Activated T-cell treated with anti-CD3 and anti-CD28 coated beads for 48 hours (primary cell): ENCODE measurements around the gene ERMAP.
A peak's percentile ranks its signal among the peaks of the same experiment; 100 is the strongest.
"Not testable (repeated sequence)": the region's sequence is repeated elsewhere in the genome, so short reads cannot be mapped to it uniquely, and the experiment has no call there.

Experiments
- DNase-seq: peaks from one replicate; pipeline ENCODE4 v3.0.0-alpha.2; 2020; ENCODE audit warnings: low read depth

ERMAP gene

DNA sequence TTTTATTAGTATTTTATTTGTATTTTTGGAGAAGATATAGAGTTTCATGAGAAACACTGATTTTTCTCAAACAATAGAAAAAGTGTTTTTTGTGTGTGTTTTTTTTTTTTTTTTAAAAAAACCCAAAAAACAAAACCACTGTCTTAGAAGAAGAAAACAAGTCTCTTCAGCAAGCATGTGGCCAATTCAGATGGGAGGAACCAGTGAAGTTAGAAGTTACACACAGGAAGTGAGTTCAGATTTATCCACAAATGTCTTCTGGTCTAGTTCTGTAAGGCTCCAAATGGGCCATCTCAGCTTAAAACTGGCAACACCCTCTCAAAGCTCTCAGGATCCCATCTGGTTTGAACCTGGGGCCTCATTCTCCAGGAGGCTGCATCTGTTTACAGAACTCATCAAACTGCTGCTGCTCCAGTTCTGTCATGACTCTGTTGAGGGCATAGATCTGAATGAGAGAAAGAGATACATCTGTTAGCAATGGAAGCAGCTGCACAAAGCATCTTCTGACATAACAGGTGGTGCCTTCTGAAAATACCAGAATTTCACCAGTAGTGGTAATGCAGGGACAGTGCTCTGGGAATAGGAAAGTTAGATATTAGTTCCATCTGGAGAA is 9.8 kb upstream of the ERMAP start:
- DNase-seq: no peak

DNA sequence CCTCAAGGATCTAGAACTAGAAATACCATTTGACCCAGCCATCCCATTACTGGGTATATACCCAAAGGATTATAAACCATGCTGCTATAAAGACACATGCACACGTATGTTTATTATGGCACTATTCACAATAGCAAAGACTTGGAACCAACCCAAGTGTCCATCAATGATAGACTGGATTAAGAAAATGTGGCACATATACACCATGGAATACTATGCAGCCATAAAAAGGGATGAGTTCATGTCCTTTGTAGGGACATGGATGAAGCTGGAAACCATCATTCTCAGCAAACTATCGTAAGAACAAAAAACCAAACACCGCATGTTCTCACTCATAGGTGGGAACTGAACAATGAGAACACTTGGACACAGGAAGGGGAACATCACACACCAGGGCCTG is 2.1 kb upstream of the ERMAP start:
- DNase-seq: not testable (repeated sequence)

DNA sequence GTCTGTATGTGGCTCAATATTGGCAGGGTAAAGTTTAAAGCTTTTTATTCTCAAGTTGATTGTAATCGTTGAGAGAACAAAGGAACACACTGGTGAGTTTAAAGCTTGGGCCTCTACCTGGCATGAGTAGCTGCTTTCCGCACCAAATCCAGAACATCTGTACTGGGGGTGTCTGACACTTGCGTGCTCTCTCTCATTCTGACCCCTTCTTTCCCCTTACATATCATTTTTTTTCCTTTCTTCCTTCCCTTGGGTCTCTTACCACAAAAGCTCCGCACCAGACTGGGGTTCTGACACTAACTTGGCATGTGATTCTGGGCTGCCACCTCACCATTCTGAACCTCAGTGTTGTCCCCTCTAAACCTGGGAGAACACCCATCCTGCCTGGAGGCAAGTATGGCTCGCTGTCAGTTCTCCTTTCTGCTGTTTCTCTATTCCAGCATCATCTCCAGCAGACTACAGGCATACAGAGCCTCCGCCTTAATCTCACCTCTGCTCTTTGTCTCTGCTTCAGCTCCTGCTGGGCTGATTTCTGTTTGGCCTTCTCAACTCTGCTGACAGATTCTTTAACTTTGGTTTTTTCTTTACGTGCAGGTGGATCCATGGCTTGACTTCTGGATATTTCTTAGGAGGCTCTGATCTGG is 859 bp upstream of the ERMAP start:
- peak; percentile 3 for DNase-seq

DNA sequence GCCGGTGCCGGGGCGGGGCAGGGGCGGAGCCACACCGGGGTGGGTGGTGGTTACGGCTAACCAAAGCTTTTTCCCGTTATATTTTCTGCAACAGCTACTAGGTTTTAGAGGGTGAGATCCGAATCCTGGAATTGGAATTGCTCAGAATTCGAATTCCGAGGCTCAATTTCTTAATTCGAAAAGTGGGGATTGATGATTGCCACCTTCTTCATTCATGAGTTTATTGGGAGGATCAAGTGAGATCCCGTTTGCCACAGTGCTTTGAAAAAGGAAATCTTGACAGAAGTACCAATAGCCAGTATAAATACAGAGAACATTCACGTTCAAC is 482 bp downstream of the ERMAP start:
- DNase-seq: no peak

DNA sequence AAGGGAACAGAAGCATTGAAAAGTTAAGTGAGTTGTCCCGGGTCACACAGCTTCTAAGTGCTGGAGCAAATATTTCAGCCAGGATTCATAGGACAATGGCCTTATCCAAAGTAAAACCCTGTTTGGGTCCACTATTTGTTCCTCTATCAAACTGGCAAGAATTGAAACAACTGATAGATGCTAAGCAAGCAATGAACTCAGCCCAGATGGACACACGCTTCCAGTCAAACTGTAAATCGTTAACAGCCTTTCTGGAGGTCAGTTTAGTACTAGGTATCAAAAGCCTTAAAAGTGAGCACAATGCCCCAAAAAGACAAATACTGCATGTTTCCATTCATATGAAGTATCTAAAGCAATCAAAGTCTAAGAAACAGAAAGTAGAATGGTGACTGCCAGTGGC is 1.1 kb downstream of the ERMAP start:
- no peak for DNase-seq

DNA sequence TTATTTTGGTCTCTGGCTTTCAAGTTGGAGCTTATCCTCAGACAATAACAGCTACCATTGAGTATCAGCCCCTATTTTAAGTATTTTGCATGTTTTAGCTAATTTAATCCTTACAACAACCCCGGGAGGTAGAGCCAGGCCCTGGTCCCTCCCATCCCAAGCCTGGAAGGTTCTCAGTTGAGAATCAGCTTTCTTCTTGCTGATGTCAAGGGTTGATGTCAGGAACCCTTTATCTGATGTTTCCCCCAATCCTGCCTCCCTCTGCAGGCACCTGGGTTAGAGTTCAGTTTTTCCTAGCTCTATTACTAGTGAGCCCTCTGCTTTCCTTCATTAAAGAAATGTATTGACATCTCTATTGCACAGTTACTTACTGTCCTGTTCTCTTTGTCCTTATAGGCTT is 3.9 kb downstream of the ERMAP start:
- no peak for DNase-seq

DNA sequence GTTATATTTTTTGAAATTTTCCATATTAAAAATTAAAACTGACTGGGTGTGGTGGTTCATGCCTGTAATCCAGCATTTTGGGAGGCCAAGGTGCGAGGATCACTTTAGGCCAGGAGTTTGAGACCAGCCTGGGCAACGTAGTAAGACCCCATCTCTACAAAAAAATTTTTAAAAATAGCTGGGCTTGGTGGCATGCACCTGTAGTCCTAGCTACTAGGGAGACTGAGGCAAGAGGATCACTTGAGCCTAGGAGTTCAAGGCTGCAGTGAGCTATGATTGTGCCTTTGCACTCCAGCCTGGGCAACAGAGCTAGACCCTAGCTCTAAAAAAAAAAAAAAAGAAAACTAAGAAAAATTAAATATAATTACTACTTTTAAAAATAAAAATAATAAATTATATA is 4.8 kb downstream of the ERMAP start:
- DNase-seq: no peak

DNA sequence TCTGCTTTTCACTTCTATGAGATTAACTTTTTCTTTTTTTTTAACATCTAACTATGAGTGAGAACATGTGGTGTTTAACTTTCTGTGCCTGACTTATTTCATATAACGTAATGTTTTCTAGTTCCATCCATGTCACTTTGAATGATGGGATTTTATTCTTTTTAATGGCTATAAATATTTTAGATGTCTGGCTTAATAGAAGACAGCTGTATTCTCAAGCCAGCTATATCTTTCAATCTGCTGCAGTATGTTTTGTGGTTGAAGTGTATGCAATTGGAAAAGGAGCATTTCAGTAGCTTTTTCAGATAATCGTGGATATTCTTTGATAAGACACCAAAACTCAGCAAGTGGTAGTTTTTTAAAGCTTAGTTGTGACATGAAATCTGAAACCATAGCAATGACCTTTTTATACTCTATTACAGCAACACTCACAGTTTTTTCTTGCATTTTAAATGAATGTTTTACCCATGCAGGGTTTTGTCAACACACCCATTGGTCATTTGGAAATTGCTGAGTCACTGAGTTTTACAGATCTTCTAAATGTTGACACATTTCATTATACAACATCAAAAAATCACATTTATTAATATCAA is 6.0 kb downstream of the ERMAP start:
- DNase-seq: no peak

DNA sequence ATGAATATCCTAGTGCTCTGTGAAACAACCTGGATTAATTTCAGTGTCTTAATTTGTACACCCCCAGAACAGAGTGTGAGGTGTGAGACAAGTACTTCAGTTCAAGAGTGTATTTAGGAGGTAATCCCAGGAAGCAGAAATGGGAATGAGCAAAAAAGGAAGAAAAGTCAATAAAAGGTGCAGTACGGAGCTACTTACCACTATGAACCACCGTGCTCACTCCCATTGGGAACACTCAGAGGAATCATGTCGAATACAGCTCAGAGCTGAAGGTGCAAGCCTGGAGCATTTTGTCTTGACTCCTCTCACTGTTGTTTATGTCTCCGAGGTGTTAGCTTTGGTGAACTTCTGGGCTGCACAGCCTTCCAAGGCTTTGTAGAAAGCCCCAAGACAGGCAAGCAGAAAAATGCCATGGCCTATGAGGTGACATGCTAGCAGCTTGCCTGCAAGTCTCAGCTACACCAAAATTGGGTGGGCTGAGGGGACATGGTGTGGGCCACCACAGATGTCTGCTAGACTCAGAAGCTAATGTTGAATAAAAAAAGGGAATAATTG is 7.6 kb downstream of the ERMAP start:
- DNase-seq: no peak

DNA sequence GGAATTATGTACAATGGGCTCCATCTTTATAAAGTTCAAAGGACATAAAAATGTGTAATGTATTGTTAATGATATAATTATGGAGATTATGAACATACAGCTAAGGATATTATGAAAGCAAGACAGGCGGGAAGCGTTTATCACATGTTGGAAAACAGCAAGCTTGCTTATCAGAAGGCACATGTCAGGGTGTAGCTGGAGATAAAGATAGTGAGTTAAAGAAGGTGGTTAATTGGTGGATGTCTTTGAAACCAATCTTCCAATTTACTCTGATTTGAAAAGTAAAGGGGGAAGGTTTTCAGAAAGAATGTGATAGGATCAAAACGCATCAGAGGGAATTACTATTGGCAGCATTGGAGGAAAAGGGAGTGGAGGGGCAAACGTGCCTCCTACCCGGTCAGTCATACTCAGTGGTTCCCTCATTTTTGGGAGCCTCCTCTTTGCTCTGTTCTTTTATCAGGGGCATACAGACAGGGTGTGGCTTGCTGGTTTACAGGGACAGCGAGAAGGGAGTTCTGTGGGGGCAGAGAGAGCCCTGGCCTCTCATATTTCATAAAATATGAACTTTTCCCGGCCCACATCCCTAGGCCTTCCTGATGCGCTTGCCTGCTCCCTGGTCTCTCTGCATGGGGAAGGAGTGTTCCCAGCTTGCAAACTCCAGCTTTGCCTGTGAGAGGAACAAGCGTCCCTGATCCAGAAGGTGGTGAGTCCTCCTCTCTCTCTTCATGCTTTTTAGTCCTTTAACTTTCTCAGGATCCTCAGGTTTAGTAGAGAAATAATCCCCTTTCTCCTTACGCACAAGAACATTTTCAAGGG is 8.3 kb downstream of the ERMAP start:
- no peak for DNase-seq

DNA sequence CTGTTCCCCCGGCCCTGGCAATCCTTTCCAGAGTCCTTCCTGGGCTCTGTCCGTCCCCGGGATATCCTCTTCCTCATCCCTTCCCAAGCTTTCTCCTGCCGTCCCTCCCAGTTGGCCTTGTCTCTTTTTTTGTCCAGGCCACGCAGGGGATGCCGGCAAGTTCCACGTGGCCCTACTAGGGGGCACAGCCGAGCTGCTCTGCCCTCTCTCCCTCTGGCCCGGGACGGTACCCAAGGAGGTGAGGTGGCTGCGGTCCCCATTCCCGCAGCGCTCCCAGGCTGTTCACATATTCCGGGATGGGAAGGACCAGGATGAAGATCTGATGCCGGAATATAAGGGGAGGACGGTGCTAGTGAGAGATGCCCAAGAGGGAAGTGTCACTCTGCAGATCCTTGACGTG is 13.7 kb downstream of the ERMAP start:
- no peak for DNase-seq

DNA sequence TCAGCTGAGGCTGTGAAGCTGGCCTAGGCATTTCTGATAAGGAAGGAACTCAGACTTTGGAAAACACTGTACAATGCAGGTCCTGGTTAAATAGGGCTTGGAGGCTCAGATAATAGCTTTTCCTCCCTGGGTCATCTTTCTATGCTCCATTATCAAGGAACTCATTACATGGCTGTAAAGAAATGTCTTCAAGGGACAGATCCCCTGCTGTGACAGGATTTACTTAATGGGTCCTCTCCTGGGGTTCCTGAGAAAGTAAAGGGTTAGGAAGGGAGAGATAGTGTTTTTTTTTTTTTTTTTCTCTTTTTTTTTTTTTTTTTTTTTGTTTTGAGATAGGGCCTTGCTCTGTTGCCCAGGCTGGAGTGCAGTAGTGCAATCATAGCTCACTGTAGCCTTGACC is 14.4 kb downstream of the ERMAP start:
- DNase-seq: no peak

DNA sequence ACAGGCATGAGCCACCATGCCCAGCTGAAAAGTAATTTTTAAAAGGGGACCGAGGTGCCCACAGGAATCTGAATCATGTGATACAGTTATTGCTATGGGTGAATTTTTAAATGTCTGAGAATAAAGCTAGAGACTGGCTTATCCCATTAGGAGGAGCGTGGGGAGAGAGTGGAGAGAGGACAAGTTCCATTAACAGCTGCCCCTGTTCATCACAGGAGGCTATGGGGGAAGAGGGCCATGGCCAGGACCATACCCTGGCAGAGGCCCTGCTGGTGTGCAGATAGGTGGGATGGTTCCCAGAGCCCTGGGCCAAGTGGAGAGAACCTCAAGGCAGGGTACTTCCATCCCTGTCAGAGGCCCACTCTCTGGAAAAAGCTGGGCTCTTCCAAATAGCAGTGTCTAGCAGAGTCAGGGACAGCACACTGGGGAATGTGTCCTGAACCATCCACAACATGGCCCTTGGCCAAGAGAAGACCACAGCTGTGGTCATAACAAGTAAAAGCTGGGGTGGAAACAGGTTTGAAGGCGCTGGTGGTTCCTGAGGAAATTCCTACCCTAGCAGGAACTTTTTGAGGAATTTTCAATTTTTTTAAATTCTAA is 15.8 kb downstream of the ERMAP start:
- no peak for DNase-seq

DNA sequence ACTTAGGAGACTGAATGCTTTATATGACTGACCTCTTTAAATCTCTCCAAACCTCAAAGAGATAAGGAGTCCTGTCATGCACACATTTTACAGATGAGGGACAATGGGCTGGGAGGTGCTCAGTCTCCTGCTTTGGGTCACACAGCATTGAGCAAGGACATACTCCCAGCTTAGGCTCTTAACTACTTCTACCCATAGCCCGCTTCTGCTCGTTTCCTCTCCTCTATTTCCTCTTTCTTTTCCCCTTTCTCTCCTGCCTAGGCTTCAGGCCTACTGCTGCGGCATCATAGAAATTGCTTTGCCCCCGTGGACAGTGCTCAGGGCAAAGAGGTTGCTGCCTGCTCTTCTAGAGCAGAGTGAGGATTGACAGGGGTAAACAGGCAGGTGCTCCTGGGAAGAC is 17.1 kb downstream of the ERMAP start:
- no peak for DNase-seq

DNA sequence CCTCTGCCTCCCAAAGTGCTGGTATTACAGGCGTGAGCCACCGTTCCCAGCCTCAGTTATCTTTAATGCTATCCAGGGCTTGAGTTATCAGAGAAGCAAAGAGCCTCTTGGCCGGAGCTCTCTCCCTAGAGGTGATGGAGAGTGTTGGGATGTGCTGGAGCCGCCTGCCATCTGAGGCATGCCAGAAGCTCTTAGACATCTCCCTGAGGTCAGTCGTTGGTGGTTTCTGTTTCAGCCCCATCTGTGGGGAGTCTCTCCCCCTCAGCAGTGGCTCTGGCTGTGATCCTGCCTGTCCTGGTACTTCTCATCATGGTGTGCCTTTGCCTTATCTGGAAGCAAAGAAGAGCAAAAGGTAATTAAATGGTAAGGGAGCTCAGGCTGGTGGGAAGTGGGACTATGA is 17.9 kb downstream of the ERMAP start:
- DNase-seq: no peak

DNA sequence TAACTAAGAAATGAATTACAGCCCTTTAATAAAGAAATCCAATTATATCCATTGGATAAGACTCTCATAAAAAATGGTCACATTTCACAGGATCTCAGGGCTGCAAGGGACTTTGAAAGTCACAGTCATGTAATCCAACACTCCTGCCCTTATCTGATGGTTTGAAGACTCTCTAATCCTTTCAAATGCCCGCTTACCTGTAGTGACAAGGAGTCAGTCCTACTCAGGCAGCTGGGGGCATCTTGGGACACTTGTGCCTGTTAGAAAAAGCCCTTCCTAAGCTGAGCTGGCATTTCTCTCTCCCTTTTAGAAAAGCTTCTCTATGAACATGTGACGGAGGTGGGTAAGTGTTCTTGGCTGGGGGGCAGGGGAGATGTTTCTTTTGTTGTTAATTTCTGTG is 18.5 kb downstream of the ERMAP start:
- no peak for DNase-seq

DNA sequence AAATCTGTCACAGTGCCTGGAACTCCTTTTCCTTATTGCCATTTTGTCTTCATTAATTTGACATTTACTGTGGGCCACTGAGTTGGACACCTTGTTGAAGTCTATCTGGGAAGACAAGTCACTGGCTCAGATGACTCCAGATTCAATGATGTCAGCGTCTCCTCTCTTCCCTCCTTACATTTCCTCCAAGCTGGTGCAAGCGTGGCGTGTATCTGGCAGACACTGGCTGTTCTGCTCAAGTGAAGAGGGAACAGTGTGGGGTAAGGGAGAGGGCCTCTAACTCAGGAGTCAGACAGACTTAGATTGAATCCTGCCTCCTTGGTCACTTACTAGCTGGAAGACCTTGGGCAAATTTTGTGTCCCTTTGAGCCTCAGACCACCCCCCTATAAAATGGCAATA is 20.8 kb downstream of the ERMAP start:
- DNase-seq: no peak

DNA sequence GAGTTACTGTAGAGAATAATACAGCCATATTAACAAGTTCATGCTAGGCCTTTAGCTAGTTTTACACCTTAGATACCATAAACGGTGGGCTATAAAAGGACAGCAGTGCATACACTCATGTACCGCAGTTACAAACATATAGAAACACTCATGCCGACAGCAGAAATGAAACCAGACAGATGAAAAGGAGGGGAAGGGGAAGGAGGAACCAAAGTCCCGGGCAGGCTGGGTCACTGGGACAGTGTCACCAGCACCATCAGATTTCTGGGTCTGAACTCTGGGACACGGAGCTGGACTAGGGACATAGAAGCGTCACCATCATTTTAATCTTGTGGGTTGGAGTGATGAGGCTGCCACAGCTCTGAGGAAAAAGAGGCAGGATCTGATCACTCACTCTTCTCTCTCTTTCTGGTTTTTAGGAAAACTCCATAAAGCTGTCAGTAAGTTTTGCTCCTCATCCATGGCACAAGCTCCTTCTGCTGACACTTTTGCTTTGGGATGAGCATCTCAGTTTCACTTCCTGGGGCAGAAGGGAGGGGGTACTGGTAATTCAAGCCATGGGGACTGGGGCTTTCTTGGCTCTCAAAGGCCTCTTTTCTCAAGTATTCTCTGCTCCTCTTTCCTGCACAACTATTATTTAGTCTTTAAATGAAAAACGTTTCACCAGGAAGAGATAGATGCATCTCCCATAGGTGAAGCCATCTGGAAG is 21.7 kb downstream of the ERMAP start:
- DNase-seq: no peak

DNA sequence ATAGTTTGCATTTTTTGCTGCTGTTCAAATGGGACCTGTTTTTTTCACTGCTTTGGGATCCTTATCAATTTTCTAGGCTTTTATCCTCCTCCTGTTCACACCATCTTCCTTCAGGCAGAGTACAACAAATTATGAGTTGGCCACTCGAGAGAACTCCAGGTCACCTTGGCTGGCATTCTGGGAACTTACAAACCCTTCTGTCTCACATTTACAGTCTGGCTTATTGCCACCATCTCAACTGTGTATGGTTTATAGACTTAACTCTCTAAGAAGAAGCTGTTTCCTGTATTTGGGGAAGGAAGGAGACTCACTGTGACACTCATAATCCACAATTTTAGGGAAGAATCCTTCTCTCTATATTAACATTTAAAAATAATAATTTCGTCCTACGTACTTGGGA is 24.1 kb downstream of the ERMAP start:
- DNase-seq: no peak

DNA sequence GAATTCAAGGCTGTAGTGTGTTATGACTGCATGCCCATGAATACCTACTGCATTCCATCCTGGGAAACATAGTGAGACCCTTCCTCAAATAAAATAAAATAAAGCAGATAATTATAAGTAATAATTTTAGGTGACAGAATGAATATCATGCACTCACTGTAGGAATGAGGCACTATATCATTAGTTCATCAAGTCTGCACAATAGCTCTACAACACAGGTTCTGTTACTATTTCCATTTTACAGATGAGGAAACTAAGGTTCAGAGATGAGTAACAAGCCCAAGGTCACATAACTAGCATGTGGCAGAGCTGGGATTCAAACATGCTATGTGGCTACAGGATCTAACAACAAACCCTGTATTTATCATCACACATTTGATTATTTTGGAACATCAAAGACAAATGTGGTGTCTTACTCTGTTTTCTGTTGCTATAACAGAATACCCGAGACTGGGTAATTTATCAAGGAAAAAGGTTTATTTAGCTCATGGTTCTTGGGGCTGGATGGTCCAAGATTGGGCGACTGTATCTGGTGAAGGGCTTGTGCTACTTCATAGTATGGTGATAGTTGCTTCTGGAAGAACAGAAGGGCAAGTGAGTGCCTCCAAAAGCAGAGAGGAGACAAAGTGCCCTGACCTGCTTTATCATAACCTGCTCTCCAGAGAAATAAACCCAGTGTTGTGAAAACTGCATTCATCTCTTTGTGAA is 24.7 kb downstream of the ERMAP start:
- no peak for DNase-seq

DNA sequence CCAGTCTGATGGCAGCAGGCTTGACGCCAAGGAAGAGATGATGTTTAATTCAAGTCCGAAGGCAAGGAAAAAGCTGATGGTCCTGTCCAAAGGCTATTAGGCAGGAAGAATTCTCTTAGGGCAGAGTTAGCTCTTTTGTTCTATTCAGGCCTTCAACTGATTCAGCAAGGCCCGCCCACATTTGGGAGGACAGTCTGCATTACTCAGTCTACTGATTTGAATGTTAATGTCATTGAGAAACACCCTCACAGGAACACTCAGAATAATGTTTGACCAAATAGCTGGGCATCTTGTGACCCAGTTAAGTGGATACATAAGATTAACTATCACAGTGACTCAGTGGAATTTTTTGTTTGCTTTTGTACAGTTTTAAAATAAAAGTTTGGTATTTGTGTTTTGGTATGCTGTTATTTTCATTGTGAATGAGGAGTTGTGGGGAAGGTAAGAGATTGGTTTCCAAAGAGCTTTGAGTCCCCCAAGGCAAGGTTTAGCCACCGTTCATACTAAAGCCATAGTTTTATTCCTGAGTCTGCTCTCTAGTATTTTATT is 27.7 kb downstream of the ERMAP start:
- no peak for DNase-seq
